HG03064 (cell line): ENCODE data around the gene KANK3.
"Not testable (repeated sequence)": the region's sequence is repeated elsewhere in the genome, so short reads cannot be mapped to it uniquely, and the experiment has no call there.

Experiments
- ATAC-seq: cut with Tn5 transposase; IDR thresholded peaks from one replicate; pipeline ENCODE4 v1.9.1; 2021; ENCODE audit warnings: low read depth; ENCODE audit not compliant: unreplicated experiment

Gene KANK3

DNA sequence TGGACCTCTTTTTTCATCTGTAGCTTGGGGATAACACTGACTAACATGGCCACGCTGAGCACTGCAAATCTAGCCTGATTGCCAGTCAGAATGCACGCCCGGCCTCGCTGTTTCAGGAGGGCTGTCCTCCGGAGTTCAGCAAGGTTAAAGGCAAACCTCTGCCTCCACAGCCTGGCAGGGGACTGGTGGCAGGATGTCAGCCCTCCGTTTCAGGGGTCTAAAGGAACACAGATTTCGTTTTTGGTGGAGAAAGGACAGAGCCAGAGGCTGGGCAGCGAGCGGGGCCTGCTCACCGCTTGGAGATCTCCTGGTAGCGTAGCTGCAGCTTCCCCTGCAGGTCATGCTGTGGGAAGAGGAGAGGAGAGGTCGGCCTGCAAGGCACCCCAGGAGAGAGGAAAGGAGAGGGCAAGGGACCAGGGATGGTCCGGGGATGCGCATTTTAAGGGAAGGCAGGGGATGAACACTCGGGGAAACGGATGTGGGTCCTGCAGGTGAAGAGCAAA lies 22.4 kb downstream of the KANK3 start:
- peak; percentile 20 for ATAC-seq

DNA sequence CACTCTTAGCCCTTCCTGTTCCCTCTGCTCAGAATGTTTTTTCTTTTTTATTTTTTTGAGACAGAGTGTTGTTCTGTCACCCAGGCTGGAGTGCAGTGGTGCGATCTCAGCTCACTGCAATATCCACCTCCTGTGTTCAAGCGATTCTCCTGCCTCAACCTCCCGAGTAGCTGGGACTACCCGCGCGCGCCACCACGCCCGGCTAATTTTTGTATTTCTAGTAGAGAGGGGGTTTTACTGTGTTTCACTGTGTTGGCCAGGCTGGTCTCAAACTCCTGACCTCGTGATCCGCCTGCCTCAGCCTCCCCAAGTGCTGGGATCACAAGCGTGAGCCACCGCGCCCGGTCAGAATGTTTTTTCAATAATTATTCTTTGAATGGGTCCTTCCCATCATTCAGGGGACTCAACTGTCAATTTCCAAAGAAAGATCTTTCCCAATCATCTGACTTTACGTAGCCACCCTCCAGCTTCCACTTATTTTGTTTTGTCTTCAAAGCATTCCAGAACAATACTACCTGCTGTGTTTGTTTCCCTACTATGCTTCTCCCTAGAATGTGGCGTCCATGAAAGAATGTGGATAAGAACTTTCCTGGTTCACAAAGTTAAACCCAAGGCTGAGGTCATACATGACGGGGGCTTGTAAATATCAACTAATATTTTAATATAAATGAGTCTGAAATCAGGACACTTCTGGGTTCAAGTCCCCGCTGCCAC lies 23.1 kb downstream of the KANK3 start:
- no peak for ATAC-seq

DNA sequence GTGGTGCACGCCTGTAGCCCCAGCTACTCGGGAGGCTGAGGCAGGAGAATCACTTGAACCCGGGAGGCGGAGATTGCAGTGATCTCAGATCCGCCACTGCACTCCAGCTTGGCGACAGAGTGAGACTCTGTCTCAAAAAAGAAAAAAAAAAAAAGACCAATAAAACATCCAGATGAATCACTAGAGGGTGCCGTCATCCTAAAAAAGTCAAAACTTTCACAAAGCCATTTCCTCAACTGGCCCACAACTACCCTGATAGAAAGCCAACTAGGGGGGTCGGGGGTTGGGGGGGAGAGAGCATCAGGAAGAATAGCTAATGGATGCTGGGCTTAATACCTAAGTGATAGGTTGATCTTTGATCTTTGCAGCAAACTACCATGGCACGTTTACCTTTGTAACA lies 24.2 kb downstream of the KANK3 start:
- not testable (repeated sequence) for ATAC-seq

DNA sequence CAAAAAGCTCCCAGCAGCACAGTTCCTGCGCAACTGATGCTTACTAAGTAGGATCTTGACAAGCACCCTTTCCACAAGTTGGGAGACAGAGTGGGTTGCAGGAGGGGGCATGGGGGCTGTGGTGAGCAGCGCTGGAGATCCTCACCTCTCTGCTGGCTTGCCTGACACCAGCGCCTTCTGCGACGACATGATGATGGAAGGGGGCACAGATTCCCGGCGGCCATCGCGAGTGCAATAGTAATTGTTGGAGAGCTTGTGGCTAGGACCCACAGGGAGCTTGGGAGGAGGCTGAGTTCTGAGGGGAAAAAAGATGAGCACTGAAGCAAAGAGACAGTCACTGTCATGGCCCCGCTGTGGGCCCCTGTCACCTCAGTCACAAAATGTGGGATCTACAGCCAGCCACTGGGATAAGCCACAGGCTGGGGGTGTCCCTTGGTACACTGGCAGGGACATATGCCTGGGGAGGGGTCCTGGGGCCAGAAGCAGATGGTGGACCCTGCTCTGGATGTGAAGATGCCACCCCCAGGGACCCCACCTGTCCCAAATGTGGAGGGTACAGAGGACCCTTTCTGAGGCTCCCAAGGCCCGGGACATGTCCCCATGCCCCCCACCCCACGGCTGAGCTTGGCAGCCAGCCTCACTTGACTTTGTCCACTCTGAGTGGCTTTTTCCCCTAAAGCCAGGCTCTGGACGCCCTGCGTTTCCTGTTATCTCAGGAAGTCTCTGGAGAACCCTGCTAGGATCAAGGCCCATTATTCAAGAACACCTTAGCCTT lies 26.5 kb downstream of the KANK3 start:
- ATAC-seq = no peak

DNA sequence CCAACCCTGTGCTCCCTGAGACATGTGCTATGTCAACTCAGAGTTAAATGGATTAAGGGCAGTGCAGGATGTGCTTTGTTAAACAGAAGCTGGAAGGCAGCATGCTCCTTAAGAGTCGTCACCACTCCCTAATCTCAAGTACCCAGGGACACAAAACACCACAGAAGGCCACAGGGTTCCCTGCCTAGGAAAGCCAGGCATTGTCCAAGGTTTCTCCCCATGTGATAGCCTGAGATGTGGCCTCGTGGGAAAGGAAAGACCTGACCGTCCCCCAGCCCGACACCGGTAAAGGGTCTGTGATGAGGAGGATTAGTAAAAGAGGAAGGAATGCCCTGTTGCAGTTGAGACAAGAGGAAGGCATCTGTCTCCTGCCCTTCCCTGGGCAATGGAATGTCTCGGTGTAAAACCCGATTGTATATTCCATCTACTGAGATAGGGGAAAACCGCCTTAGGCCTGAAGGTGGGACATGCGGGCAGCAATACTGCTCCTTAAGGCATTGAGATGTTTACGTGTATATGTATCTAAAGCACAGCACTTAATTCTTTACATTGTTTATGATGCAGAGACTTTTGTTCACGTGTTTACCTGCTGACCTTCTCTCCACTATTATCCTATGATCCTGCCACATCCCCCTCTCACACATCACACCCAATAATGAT lies 28.0 kb downstream of the KANK3 start:
- not testable (repeated sequence) for ATAC-seq

DNA sequence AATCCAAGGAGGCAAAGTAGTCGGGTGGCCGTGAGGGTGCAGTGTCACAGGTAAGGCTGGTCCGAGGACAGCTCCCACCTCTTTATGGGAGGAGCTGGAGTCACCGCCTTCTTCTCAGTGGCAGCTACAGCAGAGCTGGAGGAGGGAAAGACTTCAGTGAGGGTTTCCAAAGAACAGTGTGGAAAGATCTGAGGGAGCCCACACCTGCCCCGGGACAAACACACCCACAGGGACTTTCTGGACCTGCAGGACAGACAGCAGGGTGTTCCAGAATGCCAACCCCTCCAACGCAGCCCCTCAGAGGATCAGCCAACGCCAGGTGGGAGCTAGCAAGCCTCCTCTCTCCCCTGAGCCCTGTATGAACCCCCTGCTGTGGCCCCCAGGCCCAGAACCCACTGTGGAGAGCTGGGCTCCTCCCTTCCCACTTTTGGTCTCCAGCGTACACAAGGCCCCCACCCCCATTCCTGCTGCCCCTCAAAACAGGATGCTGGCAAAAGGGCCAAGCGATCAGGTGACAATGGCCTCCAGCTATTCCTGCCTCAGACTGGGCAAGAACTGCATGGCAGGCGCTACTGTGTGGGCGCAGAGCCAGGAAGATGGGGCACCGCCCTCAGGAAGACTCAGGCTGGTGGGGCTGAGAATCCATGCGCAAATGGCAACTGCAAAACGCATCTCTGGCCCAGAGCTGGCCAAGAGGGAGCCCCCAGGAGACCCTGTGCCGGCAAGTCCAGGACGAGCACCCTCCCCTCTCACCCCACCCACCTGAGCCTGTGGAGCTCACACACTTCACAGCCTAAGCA lies 31.4 kb downstream of the KANK3 start:
- ATAC-seq = no peak

DNA sequence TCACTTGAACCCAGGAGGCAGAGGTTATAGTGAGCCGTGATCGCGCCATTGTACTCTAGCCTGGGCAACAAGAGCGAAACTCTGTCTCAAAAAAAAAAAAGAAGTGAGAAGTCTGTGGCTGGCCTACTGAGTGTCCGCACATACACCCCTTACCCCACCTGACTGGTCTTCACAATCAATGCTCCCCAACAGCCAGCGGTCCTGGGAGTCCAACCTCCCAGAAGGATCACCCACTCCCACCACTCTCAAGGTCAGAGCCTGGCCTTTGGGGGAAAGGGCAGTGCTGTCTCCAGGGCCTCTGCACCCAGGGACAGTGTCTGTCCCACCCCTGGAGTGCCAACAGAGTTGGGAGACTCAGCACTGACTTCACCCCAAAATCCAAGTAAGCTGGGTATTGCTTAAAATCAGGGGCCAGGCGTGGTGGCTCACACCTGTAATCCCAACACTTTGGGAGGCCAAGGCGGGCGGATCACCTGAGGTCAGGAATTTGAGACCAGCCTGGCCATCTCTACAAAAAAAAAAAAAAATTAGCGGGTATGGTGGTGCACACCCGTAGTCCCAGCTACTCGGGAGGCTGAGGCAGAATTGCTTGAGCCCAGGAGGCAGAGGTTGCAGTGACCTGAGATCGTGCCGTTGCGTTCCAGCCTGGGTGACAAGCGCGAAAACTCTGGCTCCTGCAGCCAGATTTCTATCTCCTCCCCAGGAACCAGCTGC lies 32.6 kb downstream of the KANK3 start:
- no peak for ATAC-seq

DNA sequence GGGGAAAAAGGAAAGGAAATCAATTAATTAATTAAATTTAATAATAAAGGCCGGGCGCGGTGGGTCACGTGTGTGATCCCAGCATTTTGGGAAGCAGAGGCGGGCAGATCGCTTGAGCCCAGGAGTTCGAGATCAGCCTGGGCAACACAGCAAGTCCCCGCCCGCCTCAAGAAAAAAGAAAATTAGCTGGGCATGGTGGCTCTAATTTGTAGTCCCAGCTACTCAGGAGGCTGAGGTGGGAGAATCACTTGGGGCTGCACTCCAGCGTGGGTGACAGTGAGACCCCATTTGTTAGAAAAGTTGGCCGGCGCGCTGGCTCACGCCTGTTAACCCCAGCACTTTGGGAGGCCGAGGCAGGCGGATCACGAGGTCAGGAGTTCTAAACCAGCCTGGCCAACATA lies 34.2 kb downstream of the KANK3 start:
- no peak for ATAC-seq

DNA sequence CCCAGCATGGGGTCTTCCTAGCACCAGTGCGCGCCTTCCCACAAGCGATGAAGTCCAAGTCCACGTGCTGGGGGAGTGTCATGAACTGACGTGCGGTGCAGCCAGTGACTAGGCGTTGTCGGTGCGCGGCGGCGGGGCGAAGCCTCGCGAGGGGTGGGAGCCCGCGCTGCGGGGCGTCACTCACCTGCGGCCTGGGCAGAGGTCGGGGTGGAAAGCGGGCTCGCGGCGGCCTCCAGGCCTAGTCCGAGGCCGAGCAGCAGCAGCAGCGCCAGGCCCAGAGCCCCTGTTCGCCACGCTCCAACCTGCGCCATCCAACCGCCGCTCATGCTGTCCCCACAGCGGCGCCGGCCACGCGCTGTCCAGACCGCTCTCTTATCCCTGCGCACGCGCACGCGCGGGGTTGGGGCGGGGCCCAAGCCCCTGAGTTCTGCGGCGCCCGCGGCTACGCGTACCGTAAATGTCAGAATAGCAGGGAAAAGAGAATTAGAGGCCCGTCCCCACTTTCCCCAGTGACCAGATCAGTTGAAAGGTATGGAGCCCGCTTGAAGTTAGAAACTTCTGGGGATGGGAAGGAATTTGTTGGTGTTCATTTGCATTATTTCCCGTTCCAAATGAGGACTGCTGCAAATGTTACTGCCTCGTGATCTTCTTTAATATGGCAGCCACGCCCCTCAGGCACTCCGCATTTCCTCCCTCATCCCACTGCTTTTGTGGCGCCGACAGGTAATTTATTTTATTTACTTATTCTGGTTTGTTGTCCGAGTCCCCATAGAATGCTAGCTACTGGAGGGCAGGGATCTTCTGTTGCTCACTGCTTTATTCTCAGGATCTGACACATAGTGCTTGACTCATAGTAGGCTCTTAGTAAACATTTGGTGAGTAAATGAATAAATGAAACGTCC lies 34.8 kb downstream of the KANK3 start, which contains the start of gene CD320:
Gene CD320 (minus strand): TSS at position 394 of the 902 bp plus-strand sequence. CDS start 68 bp downstream, at position 326.
- ATAC-seq = peak; percentile 66

DNA sequence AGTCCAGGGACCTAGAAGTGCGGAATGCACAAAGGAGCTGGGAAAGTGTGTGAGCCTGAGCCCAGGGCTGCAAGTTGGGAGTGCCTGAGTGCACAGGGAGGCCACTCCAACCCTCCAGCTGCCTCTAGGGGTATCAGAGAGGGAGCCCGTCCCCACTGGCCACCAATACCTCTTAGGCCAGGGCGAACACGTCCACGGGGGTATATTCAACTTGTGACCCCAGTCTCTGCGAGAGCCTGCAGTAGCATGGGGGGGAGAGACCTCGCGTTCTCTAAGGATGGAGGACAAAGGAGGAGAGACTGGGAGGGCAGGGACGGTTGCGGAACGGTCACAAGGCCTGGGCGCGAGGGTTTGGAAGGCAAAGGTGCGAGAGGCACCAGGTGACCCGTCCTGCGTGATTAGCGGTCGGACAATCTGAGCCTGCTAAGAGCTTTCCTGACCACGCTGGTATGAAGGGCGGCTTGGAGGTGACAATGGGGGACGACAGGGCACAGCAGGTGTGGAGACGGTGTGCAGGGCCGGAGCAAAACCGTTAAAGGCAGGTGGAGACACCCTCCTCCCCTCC lies 35.6 kb downstream of the KANK3 start:
- no peak for ATAC-seq

DNA sequence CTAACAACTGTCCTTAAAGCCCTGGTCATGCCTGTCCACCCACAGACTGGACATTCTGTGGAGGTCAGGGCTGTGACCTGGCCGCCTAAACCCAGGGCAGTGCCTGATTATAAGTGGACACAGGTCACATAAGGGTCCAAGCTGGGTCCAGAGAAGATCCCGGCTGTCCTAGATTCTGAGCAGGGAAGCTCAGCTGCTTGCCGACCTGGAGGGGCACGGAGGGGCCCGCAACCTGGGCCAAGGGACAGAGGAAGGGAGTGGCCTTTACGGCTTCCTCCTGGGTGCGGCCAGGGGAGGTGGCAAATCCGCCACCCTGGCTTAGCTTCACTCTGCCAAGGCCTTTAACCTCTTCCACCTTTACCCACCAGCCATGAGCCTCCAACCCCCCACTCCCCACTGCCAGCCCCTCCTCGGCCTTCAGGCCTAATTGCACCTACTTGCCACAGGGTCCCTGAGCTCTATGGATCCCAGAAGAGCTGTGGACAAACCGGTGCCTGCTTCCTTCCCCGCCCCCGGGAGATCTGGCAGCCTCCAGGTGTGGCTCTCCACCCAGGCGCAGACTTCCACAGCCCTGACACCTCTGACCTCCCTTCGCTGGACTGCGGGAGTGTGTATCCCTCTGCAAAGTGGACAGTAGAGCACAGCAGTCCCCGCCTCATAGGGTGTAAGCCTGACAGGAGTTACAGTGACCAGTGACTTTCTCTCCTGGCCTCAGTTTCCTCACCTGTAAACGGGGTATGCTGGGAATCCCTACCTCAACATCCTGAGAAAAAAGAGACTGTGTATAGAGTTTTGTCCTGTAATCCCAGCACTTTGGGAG lies 36.6 kb downstream of the KANK3 start:
- no peak for ATAC-seq

DNA sequence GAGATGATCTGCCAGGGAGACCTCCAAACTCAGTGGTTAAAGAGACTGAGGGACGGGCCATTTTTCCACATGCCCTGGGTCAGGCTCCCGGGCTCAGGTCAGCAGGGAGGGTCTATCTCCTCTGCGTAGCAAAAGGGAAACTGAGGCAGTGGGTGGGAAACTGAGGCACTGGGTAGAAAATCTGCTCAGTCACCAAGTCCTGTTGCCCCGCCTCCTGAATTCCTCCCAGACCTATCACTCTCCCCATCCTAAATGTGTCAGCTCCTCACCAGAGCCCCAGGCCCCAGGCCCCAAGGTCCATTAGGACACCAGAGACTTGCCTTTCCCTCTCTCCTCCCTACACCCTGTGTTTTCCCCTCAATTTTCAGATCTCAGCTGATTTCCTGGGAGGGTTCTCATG lies 37.3 kb downstream of the KANK3 start:
- no peak for ATAC-seq

DNA sequence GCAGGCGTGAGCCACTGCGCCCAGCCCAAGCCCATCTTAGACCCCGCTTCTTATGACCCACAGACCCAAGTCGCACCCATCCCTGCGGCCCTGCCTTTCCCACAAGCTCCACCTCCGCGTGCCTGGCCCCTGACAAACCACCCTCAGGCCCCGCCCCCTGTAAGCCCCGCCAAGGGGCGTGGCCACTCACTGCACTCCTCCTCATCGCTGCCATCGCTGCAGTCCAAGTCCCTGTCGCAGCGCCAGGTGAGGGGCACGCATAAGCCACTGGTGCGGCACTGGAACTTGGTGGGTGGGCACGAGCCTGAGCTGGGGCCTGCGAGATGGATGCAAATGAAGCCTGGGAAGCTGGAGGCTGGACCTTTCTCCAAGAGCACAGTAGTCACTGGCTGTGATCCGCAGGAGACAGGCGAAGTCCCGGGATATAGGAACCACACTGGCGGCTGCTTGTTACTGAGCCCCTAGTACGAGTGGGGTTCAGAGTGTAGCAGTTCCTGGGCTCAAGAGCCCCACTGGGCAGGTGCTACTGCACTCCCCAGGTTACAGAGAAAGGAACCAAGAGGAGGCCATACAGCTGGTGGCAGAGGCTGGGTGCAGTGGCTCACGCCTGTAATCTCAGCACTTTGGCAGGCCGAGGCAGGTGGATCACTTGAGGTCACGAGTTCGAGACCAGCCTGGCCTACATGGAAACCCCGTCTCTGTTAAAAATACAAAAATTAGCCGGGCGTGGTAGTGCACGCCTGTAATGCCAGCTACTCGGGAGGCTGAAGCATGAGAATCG lies 38.0 kb downstream of the KANK3 start:
- ATAC-seq = no peak

DNA sequence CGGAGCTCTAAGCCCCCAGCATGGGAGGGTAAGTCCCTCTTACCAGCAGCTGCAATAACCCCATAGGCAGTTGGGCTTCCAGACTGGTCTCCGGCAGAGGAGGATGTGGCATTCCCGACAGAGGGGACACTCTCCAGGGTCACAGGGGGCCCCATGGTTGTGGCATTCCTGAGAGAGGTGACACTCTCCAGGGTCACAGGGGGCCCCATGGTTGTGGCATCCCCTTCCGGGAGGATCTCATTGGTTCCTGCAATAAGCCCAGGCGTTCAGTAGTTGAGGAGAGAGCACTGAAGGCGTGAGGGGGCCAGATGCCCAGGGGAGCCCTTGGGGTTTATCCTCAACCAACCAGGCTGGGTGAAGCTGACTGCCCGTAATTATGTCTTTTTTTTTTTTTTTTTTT lies 40.3 kb downstream of the KANK3 start:
- ATAC-seq = no peak

DNA sequence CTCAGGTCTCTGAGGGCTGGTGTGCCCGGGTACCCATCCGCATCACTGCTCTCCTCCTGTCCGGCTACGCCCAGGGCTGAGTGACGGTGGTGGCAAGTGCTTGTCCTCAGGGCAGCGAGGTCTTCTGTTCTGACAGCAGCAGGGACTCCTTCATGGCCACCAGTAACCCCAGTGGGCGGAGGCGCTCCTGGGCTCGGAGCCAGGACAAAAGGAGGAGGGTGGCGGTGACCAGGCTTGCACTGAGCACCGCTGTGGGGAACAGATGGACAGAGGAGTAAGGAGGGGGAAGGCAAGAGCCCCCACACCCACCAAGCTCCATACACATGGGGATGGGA lies 40.7 kb downstream of the KANK3 start:
- ATAC-seq = no peak

DNA sequence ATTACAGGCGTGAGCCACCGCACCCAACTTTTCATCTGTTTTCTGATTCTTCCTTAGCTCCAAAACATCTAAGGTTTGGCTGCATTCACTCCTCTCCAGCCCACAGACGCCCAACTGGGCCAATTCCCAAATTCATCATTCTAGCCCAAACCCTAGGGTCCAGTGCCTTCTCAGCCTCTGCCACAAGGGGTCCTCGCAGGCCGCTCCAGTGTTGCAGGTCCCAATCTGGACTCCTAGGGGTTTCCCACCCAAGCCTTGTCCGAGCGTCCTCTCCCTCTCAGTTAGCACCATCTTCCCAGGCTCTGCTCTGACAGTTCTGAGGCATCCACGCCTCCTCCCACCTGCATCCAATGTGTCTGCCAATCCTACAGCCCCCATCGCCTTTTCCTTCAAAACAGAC lies 51.7 kb downstream of the KANK3 start:
- ATAC-seq = not testable (repeated sequence)

DNA sequence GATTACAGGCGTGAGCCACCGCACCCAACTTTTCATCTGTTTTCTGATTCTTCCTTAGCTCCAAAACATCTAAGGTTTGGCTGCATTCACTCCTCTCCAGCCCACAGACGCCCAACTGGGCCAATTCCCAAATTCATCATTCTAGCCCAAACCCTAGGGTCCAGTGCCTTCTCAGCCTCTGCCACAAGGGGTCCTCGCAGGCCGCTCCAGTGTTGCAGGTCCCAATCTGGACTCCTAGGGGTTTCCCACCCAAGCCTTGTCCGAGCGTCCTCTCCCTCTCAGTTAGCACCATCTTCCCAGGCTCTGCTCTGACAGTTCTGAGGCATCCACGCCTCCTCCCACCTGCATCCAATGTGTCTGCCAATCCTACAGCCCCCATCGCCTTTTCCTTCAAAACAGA lies 66.6 kb downstream of the KANK3 start:
- ATAC-seq = not testable (repeated sequence)
